ENCODE results near the gene TNNC1. TPM values are rescaled to one million over a fixed set of nuclear protein-coding genes. Genes with fewer than 3 reads are reported as not detected.

TNNC1 gene
- polyA plus RNA-seq, 2 donors = 1.3 to 2.0 TPM

DNA sequence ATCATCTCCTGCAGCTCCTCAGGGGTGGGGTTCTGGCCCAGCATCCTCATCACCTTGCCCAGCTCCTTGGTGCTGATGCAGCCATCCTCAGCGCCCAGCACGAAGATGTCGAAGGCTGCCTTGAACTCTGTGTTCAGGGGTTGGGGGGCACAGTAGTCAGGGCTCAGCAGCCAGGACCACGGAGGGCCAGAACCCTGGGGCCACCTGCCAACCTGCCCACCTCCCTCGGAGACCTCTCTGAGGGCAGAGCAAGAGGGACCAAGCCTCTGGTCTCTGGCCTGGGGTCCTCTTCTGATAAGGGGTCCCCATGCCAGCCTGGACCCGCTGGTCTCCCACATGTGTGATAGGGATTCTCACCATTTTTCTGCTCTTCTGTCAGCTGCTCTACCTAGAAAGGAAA lies 1.7 kb downstream of the TNNC1 start:
- Histone ChIP-seq H3K36me3 (ENCODE audit: control insufficient read depth in 2 of 2, insufficient read depth in 2 of 2, low read length in 1 of 2) (no peaks in the 10 kb centered on the region), H3K4me3 (ENCODE audit: low read depth in 1 of 2, low read length in 2 of 2) (no peak overlapping the region), H3K27me3 (ENCODE audit: control insufficient read depth in 1 of 2, insufficient read depth in 2 of 2, low read length in 2 of 2) (no peaks in the 10 kb centered on the region), H3K27ac (ENCODE audit: low read depth in 2 of 2, low read length in 1 of 2) (no peak overlapping the region), H3K4me1 (ENCODE audit: control insufficient read depth in 2 of 2, insufficient read depth in 2 of 2, low read length in 1 of 2) (peaks cover 0 to 20% of the 10 kb centered on the region in 2 donors), H3K9me3 (ENCODE audit: control insufficient read depth in 2 of 2, insufficient read depth in 1 of 2, low read depth in 1 of 2, low read length in 1 of 2) (no peaks in the 10 kb centered on the region)
- 91 to 92% methylated on average over 6 of the region's 6 CpGs for WGBS, 2 donors

DNA sequence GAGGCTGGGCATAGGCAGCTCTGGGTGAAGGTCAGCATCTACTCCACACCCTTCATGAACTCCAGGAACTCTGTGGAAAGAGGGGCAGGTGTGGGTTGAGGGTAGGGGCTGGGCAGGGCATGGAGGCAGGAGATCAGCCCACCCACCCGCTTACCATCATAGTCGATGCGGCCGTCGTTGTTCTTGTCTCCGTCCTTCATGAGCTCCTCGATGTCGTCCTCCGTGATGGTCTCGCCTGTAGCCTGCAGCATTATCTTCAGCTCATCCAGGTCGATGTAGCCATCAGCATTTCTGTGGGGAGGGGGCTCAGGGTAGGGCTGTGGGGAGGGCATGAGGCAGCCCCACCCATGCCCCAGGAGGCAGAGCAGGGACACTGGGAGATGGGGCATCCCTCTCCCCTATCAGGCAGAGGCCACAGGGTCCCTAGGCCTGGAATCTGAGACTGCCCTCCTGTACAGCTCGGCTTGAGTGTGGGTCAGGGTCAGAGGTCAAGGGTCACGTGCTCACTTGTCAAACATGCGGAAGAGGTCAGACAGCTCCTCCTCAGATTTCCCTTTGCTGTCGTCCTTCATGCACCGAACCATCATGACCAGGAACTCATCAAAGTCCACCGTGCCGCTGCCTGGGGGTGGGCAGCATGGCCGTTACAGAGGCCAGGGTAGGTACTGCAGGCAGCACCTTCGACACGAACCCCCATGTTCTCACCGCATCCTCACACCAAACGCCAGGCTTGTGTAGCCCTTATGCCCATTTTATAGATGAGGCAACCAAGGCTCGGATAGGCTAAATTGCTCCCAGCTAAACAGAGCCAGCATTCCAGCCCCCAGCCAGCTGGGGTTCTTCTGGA lies 2.4 kb downstream of the TNNC1 start:
- Histone ChIP-seq H3K4me3 (ENCODE audit: low read depth in 1 of 2, low read length in 2 of 2) (no peak overlapping the region), H3K27ac (ENCODE audit: low read depth in 2 of 2, low read length in 1 of 2) (no peak overlapping the region), H3K4me1 (ENCODE audit: control insufficient read depth in 2 of 2, insufficient read depth in 2 of 2, low read length in 1 of 2) (peaks cover 0 to 14% of the 10 kb centered on the region in 2 donors), H3K9me3 (ENCODE audit: control insufficient read depth in 2 of 2, insufficient read depth in 1 of 2, low read depth in 1 of 2, low read length in 1 of 2) (no peaks in the 10 kb centered on the region), H3K27me3 (ENCODE audit: control insufficient read depth in 1 of 2, insufficient read depth in 2 of 2, low read length in 2 of 2) (no peaks in the 10 kb centered on the region), H3K36me3 (ENCODE audit: control insufficient read depth in 2 of 2, insufficient read depth in 2 of 2, low read length in 1 of 2) (no peaks in the 10 kb centered on the region)
- WGBS, 2 donors = 85 to 86% methylated on average over 24 of the region's 24 CpGs

DNA sequence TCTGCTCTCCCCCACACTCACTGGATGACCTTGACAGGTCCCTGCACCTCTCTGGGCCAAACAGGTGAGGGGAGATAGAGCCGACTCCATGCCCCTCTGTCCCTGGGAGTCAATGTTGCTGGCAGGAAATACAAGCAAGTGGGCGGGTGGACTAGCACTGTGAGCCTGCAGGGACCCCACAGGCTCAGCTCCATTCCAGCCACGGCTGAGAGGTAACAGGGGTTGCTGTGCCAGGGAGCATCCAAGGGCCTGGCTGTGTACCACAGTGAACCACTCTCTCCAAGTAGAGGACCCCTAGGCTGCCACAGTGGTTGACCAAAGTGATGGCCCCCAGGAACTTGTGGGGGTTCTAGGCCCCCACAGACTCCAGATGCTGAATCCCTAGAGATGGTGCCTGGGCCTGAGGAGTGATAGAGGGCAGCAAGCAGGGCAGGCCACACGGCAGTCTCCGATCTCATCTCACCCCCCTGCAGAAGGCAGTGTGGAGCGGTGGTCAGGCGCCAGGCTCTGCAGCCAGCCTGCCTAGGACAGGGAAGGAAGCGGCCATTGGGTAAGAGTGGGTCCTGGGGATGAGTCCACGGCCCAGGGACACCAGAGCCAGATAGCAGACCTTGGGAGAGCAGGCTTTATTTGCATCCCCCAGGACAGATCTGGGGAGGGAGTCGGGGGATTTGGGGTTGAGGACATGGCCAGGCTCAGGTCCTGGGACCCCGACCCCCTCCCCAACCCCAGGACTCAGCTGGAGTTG lies 3.2 kb downstream of the TNNC1 start:
- no peaks in the 10 kb centered on the region for H3K36me3 ChIP-seq (ENCODE audit: control insufficient read depth in 2 of 2, insufficient read depth in 2 of 2, low read length in 1 of 2)
- no peaks in the 10 kb centered on the region for H3K9me3 ChIP-seq (ENCODE audit: control insufficient read depth in 2 of 2, insufficient read depth in 1 of 2, low read depth in 1 of 2, low read length in 1 of 2)
- WGBS, 2 donors = 84 to 86% methylated on average over 11 of the region's 11 CpGs
- H3K27me3 ChIP-seq (ENCODE audit: control insufficient read depth in 1 of 2, insufficient read depth in 2 of 2, low read length in 2 of 2) = no peaks in the 10 kb centered on the region
- no peak overlapping the region for H3K27ac ChIP-seq (ENCODE audit: low read depth in 2 of 2, low read length in 1 of 2)
- H3K4me1 ChIP-seq (ENCODE audit: control insufficient read depth in 2 of 2, insufficient read depth in 2 of 2, low read length in 1 of 2) = peaks cover 0 to 12% of the 10 kb centered on the region in 2 donors
- no peak overlapping the region for H3K4me3 ChIP-seq (ENCODE audit: low read depth in 1 of 2, low read length in 2 of 2)

DNA sequence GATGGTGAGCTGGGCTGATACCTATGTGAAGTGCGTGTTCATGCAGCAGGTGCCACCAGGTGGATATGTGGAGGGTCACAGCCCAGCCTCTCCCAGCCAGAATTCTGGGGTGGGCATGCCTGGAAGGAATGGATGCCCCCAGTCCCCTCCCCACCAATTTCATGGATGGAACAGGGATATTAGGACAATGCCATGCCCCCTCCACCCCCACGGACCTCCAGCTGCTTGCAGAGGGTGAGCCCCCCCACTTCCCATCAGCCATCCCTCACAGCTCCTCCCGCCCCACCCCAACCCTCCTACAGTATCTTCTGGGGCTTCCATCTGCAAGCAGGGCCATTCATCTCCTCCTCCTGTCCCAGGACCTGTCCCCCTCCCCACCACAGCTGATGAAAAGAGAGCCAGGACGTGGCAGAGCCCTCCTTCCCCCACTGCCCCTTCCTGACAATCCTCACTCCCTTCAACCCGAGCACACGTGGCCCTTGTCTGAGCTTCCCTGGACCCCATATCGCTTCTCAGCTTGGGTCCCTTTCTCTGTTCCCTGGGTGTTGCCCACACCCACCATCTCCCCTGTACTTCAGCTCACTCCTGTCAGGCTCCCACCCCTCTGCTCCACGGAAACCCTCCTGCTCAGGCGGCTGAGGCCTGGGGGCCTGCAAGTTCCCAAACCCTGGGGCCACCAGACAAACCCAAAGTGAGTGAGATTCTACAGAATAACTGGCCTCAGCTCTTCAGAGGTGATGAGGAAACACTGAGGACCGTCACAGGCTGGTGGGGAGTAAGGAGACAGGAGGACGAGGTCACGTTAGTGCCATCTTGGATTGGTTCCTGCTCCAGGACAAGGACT lies 6.1 kb downstream of the TNNC1 start:
- peaks cover 2 to 9% of the 10 kb centered on the region in 2 donors for H3K4me1 ChIP-seq (ENCODE audit: control insufficient read depth in 2 of 2, insufficient read depth in 2 of 2, low read length in 1 of 2)
- H3K4me3 ChIP-seq (ENCODE audit: low read depth in 1 of 2, low read length in 2 of 2) = no peak overlapping the region
- H3K27me3 ChIP-seq (ENCODE audit: control insufficient read depth in 1 of 2, insufficient read depth in 2 of 2, low read length in 2 of 2) = no peaks in the 10 kb centered on the region
- H3K36me3 ChIP-seq (ENCODE audit: control insufficient read depth in 2 of 2, insufficient read depth in 2 of 2, low read length in 1 of 2) = no peaks in the 10 kb centered on the region
- 73 to 74% methylated on average over 12 of the region's 12 CpGs for WGBS, 2 donors
- H3K27ac ChIP-seq (ENCODE audit: low read depth in 2 of 2, low read length in 1 of 2) = no peak overlapping the region
- no peaks in the 10 kb centered on the region for H3K9me3 ChIP-seq (ENCODE audit: control insufficient read depth in 2 of 2, insufficient read depth in 1 of 2, low read depth in 1 of 2, low read length in 1 of 2)

DNA sequence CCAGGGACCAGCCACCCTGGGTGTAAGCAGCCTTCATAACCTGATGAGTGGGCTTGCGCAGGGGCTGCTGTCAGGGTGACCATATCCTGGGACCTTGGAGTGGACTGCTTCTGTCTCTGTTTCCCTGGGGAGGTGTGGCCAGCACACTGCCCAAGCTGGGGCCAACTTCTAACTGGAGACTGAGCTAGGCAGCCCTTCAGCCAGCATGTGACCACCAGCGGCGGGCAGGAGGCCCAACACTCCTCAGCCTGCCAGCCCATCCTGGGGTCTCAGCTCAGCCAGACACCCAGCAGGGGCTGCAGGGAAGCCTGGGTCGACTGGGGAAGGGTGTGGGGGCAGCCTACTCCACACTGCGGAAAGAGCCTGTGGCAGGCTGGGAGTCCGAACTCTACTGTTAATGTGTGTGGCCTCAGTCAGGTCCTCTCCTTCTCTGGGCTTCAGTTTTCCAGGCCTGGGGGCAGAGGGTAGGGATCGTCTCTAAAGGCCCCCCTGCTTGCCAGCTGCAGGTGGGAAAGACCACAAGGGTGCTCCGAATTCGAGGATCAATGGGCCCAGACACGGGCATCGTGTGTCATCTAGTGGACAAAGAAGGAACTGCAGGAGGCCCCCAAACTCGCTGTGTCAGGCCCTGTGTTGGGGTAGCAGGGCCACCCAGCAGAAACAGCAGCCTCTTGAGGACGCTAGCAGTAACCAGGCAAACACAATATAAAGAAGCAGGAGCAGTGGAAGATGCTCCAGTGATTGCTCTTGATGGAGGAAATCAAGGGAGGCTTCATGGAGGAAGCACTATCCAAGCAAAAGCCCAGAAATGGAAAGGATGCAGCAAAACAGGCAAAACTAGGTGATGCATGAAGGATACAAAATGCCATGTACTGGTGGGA lies 7.0 kb downstream of the TNNC1 start:
- WGBS, 2 donors = 37 to 40% methylated on average over 13 of the region's 13 CpGs
- H3K27ac ChIP-seq (ENCODE audit: low read depth in 2 of 2, low read length in 1 of 2) = no peak overlapping the region
- no peaks in the 10 kb centered on the region for H3K27me3 ChIP-seq (ENCODE audit: control insufficient read depth in 1 of 2, insufficient read depth in 2 of 2, low read length in 2 of 2)
- H3K9me3 ChIP-seq (ENCODE audit: control insufficient read depth in 2 of 2, insufficient read depth in 1 of 2, low read depth in 1 of 2, low read length in 1 of 2) = no peaks in the 10 kb centered on the region
- H3K4me3 ChIP-seq (ENCODE audit: low read depth in 1 of 2, low read length in 2 of 2) = no peak overlapping the region
- no peaks in the 10 kb centered on the region for H3K36me3 ChIP-seq (ENCODE audit: control insufficient read depth in 2 of 2, insufficient read depth in 2 of 2, low read length in 1 of 2)
- peaks cover 2 to 9% of the 10 kb centered on the region in 2 donors for H3K4me1 ChIP-seq (ENCODE audit: control insufficient read depth in 2 of 2, insufficient read depth in 2 of 2, low read length in 1 of 2)

DNA sequence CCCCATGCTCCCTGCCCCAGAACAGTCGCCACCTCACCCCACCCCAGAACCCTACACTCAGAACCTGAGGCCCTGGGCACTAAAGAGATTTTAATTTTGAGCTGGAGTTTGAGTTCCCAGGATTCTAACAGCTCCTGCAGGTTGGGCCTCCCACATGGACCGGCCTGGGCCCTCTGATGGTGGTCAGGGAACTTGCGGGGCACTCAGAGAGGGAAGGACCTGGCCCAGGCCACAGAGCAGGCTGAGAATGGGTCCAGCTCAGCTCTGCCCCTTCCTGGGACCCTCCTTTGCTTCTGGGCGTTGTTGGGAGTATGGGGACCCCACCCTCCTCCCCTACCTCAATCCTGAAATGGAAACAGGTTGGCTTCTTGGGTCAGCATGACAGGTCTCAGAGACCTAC lies 7.8 kb downstream of the TNNC1 start:
- H3K4me1 ChIP-seq (ENCODE audit: control insufficient read depth in 2 of 2, insufficient read depth in 2 of 2, low read length in 1 of 2) = peaks cover 2 to 9% of the 10 kb centered on the region in 2 donors
- no peaks in the 10 kb centered on the region for H3K9me3 ChIP-seq (ENCODE audit: control insufficient read depth in 2 of 2, insufficient read depth in 1 of 2, low read depth in 1 of 2, low read length in 1 of 2)
- WGBS, 2 donors = 88 to 91% methylated on average over 4 of the region's 4 CpGs
- H3K36me3 ChIP-seq (ENCODE audit: control insufficient read depth in 2 of 2, insufficient read depth in 2 of 2, low read length in 1 of 2) = no peaks in the 10 kb centered on the region
- no peak overlapping the region for H3K4me3 ChIP-seq (ENCODE audit: low read depth in 1 of 2, low read length in 2 of 2)
- no peaks in the 10 kb centered on the region for H3K27me3 ChIP-seq (ENCODE audit: control insufficient read depth in 1 of 2, insufficient read depth in 2 of 2, low read length in 2 of 2)
- H3K27ac ChIP-seq (ENCODE audit: low read depth in 2 of 2, low read length in 1 of 2) = no peak overlapping the region

DNA sequence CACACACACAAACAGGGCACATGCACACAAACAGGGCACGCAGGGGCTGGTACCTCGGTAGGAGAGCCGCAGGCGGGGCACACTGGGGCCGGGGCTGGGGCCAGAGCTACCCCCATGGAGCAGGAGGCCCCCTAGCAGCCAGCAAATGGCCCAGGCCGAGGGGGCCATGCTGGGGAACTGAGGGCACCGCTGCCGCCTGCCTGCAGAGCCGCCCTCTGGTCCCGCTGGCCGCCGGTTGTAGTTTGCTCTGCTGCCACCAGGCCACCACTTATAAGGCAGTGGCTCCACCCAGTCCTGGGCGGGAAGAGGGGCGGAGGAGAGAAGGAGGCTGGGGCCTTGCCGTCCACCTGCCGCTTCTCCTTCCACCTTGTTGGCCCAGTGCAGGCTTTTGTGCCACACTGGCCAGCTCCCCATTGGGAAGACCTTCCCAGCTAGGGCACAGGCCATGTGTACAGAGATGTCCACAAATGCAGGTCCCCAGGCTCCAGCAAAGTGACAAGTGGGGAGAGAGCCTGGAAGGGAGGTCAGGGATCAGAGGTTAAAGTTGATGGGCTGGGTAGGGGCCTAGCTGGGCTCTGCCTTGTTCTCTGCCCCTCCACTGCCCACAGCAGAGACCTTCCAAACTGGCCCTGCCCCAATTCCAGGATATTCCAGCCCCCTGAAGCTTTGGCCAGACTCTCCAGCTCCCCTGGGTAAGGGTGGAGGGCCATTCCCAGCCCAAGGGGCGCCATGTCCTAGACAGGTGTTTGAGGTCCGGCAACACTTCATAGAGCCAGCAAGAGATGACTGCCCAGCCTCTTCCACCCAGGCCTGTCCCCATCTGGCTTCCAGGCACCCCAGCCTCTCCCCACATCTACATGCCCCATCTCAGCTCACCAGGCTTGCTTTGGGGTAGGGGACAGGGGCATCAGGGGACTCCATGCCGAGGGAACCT lies 8.7 kb downstream of the TNNC1 start, which contains the start of gene SEMA3G:
SEMA3G (minus strand) TSS at position 244 of the 934 bp plus-strand sequence; CDS start at position 168, 76 bp downstream.
- H3K9me3 ChIP-seq (ENCODE audit: control insufficient read depth in 2 of 2, insufficient read depth in 1 of 2, low read depth in 1 of 2, low read length in 1 of 2) = no peaks in the 10 kb centered on the region
- no peak within 1 kb of the TSS for H3K4me3 ChIP-seq (ENCODE audit: low read depth in 1 of 2, low read length in 2 of 2)
- no peaks in the 10 kb centered on the region for H3K36me3 ChIP-seq (ENCODE audit: control insufficient read depth in 2 of 2, insufficient read depth in 2 of 2, low read length in 1 of 2)
- H3K27me3 ChIP-seq (ENCODE audit: control insufficient read depth in 1 of 2, insufficient read depth in 2 of 2, low read length in 2 of 2) = no peaks in the 10 kb centered on the region
- H3K4me1 ChIP-seq (ENCODE audit: control insufficient read depth in 2 of 2, insufficient read depth in 2 of 2, low read length in 1 of 2) = peaks cover 2 to 9% of the 10 kb centered on the region in 2 donors
- 26 to 29% methylated on average over 17 to 19 of the region's 19 CpGs for WGBS, 2 donors
- H3K27ac ChIP-seq (ENCODE audit: low read depth in 2 of 2, low read length in 1 of 2) = no peak within 1 kb of the TSS

Data from esophagus (tissue), 2 donors.